Activated CD8-positive, alpha-beta memory T cell treated with anti-CD3 and anti-CD28 coated beads, Interleukin-2, amount 10 ng/mL, durations not matched to agents 7 days and 5 days (primary cell): ENCODE results near the gene LGALS13. TPM values are rescaled to one million over a fixed set of nuclear protein-coding genes. Genes with fewer than 3 reads are reported as not detected.

Source experiments
- ATAC-seq: fragments of 150-1000 bp; cut with Tn5 transposase; one replicate; pipeline ENCODE4 v1.10.0; 2021; ENCODE audit warnings: moderate library complexity
- CTCF ChIA-PET: fragments of 350-600 bp; sonication (Branson Sonifier 250); formaldehyde crosslinking; loops from one replicate; lab custom pipeline; 2021; ENCODE audit warnings: antibody characterized with exemption; lab: Charles Lee
- DNase-seq: peaks from one replicate; pipeline ENCODE4 v3.0.0-alpha.2; 2020
- H3K27ac Mint-ChIP-seq: one replicate; pipeline ENCODE4 v1.8.0; 2021; ENCODE audit warnings: mild to moderate bottlenecking, mixed read lengths
- H3K27me3 Mint-ChIP-seq: one replicate; pipeline ENCODE4 v1.8.0; 2021; ENCODE audit warnings: mixed read lengths
- H3K36me3 Mint-ChIP-seq: one replicate; pipeline ENCODE4 v1.8.0; 2021; ENCODE audit warnings: mild to moderate bottlenecking, mixed read lengths
- H3K4me1 Mint-ChIP-seq: one replicate; pipeline ENCODE4 v1.8.0; 2021; ENCODE audit warnings: mixed read lengths
- H3K4me3 Mint-ChIP-seq: one replicate; pipeline ENCODE4 v1.8.0; 2021; ENCODE audit warnings: mild to moderate bottlenecking, moderate library complexity, mixed read lengths
- H3K9me3 Mint-ChIP-seq: one replicate; pipeline ENCODE4 v1.8.0; 2022; ENCODE audit warnings: low read depth, mixed read lengths
- total RNA-seq, 2 experiments: library from RNA; stranded (reverse); gene quantifications; one replicate each; pipeline ENCODE4 v1.2.3, GENCODE V29; 2021

LGALS13 gene, protein sequence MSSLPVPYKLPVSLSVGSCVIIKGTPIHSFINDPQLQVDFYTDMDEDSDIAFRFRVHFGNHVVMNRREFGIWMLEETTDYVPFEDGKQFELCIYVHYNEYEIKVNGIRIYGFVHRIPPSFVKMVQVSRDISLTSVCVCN
- total RNA-seq: not detected

DNA sequence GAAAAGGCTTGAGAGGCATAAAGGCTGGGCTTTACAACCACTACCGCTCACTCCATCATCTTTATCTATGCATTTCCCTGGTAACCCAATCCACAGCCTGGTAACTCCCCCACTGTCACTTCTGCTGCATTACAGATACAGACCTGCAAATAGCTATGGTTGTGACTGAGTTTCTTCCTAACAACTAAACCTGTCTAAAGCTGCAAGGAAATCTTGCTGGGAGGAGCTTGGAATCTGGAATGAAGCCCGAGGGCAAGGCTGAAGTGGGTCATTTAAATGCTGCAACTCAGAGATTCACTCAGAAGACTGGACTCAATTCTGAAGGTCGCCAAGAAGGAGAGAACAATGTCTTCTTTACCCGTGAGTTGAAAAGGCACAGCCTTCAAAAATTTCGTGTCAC lies at the start of gene LGALS13:
LGALS13 (plus strand) TSS at position 301 of the 400 bp plus-strand sequence; CDS start at position 346, 45 bp downstream.
- peaks cover 1% of the 10 kb centered on the region for H3K36me3 Mint-ChIP-seq
- no peak for ATAC-seq
- H3K4me3 Mint-ChIP-seq: no peak within 1 kb of the TSS
- CTCF ChIA-PET: no interaction called here
- H3K27me3 Mint-ChIP-seq: peaks cover 26% of the 10 kb centered on the region
- no peak for DNase-seq
- H3K27ac Mint-ChIP-seq: no peak within 1 kb of the TSS
- no peaks in the 10 kb centered on the region for H3K4me1 Mint-ChIP-seq
- H3K9me3 Mint-ChIP-seq: no peaks in the 10 kb centered on the region

DNA sequence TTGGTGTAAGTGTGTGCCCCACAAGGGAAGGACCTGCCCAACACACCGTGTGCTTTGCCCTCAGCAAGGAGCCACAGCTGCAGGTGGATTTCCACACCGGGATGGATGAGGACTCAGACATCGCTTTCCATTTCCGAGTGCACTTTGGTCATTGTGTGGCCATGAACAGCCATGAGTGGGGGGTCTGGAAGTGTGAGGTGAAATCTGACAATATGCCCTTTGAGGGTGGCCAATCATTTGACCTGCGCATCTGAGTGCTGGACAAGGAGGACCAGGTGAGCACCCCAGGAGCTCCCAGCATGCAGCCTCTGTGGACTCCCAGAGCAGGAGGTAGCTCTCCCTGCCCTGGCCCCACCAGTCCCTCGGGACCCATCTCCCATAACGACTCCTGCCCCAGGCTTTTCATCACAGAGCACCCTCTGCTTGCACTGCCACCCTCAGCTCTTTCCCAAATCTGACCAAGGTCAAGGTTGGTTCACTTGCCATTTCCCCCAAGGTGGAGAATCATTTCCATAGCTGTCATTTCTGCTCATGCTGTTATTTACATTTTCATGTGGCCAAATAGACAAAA lies 49.2 kb upstream of the LGALS13 start:
- ATAC-seq: no peak
- Mint-ChIP-seq H3K27ac (no peak overlapping the region), H3K4me3 (no peak overlapping the region), H3K9me3 (no peaks in the 10 kb centered on the region), H3K36me3 (no peaks in the 10 kb centered on the region), H3K4me1 (peaks cover 27% of the 10 kb centered on the region), H3K27me3 (no peaks in the 10 kb centered on the region)
- CTCF ChIA-PET: interaction anchor here (0.6 to 5.7 kb wide), 6 partner anchors 10 to 294 kb away, joined by 3 to 79 read pairs (median 4); no protein-coding TSS in a partner anchor
- DNase-seq: no peak

DNA sequence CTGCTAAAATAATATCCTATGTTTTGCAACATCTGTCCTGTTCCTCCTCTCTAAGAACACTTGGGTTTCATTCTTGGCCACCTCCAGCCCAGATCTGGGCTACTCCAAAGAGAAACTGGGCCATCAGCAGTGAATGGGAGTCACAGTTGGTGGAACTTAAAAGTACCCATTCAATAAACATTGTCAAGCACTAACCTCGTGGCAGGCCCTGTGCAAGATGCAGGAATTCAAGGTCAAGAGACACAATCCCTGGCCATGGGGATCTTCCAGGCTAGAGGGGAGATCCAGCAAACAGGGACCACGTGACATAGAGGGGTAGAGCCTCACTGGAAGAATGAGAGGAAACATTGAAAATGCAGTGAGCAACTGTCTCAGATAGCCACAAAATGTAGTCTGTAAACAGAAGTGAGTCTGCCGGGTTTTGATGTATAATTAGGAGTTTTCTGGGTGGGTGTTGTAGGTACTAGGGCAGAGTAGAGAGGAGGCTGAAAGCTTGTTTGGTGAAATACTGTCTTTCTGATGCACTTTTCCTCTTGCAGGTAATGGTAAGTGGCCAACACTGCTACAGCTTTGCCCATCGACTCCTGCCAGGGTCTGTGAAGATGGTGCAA lies 47.5 kb upstream of the LGALS13 start:
- Mint-ChIP-seq H3K4me1 (peaks cover 41% of the 10 kb centered on the region), H3K9me3 (no peaks in the 10 kb centered on the region), H3K4me3 (no peak overlapping the region), H3K36me3 (no peaks in the 10 kb centered on the region), H3K27ac (no peak overlapping the region), H3K27me3 (no peaks in the 10 kb centered on the region)
- no peak for ATAC-seq
- CTCF ChIA-PET: interaction anchor here (5.7 kb wide), 1 partner anchor 119 kb away, joined by 79 read pairs; no protein-coding TSS in a partner anchor
- no peak for DNase-seq

DNA sequence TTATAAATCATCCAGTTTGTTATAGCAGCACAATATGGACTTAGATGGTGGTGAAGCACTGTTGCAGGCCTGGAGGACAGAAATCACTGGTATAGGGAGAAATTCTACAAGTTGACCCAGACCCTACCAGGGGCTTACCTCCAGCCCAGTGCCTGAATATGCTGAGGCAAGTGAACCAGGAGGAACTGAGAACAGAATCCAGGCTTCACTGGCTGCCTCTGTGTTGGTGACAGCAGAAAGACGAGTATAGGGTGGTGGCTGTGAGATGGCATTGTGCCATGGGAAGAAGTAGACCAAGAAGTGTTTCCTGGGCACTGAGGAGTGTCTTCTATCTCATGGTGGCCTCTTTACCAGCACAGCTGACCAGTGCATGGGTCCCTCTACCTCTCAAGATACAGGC lies 46.4 kb upstream of the LGALS13 start:
- Mint-ChIP-seq H3K4me3 (no peak overlapping the region), H3K36me3 (no peaks in the 10 kb centered on the region), H3K27ac (no peak overlapping the region), H3K4me1 (peaks cover 35% of the 10 kb centered on the region), H3K27me3 (no peaks in the 10 kb centered on the region), H3K9me3 (no peaks in the 10 kb centered on the region)
- CTCF ChIA-PET: interaction anchor here (5.7 kb wide), 1 partner anchor 118 kb away, joined by 79 read pairs; no protein-coding TSS in a partner anchor
- ATAC-seq: no peak
- no peak for DNase-seq

DNA sequence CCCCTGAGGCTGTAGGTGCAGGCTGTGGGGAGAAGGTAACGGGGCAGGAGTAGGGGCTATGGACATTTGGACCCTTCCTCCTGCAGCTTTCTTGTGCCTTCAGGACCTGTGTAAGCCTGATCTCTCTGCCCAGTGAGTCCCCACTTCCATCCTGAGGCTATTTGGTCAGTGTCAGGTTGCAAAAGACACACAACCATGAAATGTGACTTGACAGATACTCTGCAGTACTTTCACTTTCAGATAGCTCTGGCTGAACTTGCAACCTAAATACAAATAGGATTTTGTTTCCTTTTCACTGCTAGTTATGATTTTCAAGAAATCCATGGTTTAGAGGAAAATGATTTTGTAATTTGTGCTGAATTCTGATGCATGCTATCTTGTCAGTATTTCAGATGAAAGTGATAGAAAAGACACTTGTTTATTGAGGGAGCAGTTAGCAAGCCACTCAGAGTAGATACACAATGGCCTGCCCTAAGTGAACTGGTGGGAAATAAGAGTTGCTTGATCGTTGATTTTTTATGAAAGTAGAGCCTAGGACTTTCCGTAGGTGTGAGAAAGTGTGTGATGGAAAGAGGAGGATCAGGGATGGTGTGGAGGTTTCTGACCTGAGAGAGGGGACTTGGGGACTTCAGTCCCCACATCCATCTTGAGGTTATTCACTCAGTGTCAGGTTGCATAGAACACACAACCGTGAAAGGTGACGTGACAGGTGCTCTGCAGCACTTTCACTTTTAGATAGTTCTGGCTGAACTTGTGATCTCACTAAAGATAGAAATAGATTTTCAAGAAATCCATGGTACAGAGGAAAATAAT lies 44.3 kb upstream of the LGALS13 start:
- Mint-ChIP-seq H3K27ac (peak overlapping the region; percentile 68), H3K4me3 (peak overlapping the region; percentile 48), H3K9me3 (no peaks in the 10 kb centered on the region), H3K4me1 (peaks cover 26% of the 10 kb centered on the region), H3K36me3 (no peaks in the 10 kb centered on the region), H3K27me3 (peaks cover 3% of the 10 kb centered on the region)
- ATAC-seq (peak; percentile 66), DNase-seq (no peak)
- CTCF ChIA-PET: interaction anchor here (0.9 to 1.1 kb wide), 2 partner anchors 12 to 118 kb away, joined by 3 read pairs; no protein-coding TSS in a partner anchor

DNA sequence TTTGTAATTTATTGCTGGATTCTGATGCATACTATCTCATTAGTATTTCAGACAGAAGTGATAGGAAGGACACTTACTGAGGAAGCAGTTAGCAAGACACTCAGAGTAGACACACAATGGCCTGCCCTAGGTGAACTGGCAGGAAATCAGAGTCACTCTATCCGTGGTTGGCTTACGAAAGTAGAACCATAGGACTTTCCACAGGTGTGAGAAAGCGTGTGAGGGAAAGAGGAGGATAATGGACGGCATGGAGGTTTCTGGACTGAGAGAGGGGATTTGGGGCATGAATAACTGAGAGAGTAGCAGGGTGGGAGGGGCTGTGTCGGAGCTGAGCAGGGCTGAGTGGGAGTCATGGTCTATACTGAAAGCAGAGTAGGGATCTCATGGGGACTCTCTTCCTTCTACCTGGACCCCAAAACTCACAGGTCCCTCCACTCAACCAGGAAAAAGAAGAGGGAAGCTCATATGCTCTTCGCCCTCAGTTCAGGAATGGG lies 43.7 kb upstream of the LGALS13 start:
- Mint-ChIP-seq H3K27me3 (peaks cover 3% of the 10 kb centered on the region), H3K4me1 (peaks cover 23% of the 10 kb centered on the region), H3K4me3 (peak overlapping the region; percentile 48), H3K36me3 (no peaks in the 10 kb centered on the region), H3K9me3 (no peaks in the 10 kb centered on the region), H3K27ac (peak overlapping the region; percentile 68)
- CTCF ChIA-PET: interaction anchor here (0.9 kb wide), 1 partner anchor 117 kb away, joined by 3 read pairs; no protein-coding TSS in a partner anchor
- peak; percentile 48 for DNase-seq
- ATAC-seq: peak; percentile 77

DNA sequence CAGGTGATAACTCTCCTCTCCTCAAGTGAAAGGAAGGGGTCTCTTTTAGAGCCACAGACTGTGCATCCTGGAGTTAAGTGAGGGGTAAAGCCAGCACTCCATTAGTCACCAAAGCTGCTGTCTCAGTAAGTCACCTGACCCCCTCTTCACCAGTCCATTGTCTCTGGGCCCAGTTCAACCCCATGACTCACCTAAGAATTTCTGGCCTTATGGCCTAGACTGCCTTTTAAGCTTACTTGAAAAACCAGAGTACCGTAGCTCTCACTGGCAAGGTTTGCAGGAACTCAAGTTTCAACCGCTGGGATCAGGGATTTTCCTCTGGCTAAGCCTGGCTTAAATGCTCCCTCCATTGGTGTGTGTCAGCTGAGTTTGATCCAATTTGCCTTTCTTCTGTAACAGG lies 38.9 kb upstream of the LGALS13 start:
- H3K4me3 Mint-ChIP-seq: no peak overlapping the region
- ATAC-seq (no peak), DNase-seq (no peak)
- H3K27me3 Mint-ChIP-seq: peaks cover 6% of the 10 kb centered on the region
- peaks cover 14% of the 10 kb centered on the region for H3K4me1 Mint-ChIP-seq
- no peaks in the 10 kb centered on the region for H3K9me3 Mint-ChIP-seq
- CTCF ChIA-PET: interaction anchor here (0.6 to 2.6 kb wide), 2 partner anchors 10 to 567 kb away, joined by 3 to 8 read pairs; no protein-coding TSS in a partner anchor
- H3K36me3 Mint-ChIP-seq: no peaks in the 10 kb centered on the region
- no peak overlapping the region for H3K27ac Mint-ChIP-seq

DNA sequence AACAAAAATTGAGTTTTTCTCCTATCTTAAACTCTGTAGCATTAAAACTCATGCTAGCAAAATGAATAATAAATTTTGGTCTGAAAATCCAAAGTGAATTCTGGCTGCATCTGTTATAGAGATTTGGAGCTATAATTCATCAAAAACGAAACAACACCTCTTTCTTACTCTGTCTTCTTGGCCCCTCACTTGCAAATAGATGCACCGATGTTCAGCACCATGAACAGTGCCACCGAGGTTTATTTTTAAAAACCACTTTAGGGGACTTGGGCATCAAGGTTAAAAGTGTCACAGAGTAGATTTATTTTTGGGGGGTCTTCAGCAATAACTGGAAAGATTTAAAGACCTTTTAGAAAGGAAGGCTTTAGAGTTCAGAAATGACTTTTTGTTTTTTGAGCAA lies 36.3 kb upstream of the LGALS13 start:
- Mint-ChIP-seq H3K4me3 (no peak overlapping the region), H3K27me3 (peaks cover 20% of the 10 kb centered on the region), H3K36me3 (no peaks in the 10 kb centered on the region), H3K27ac (no peak overlapping the region), H3K9me3 (no peaks in the 10 kb centered on the region), H3K4me1 (peaks cover 7% of the 10 kb centered on the region)
- ATAC-seq (no peak), DNase-seq (no peak)
- CTCF ChIA-PET: no interaction called here

DNA sequence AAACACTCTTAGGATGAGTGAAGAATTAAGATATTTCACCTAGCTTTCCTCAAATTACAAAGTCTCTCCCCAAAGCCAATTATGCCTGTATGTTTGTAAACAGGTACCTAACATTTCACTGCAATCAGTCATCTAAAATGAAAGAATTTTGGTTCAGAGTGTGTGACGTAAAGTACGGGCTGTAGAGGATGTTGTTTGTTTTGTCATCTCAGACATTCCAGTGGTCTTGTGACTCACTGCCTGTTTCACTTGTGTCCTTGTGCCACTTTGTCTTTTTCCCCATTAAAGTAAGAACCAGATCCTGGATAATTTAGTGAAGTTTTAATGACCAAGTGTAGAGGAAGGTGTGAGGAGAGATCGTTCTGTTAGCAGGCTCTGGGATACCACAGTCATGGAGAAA lies 33.7 kb upstream of the LGALS13 start:
- Mint-ChIP-seq H3K27me3 (peaks cover 31% of the 10 kb centered on the region), H3K36me3 (no peaks in the 10 kb centered on the region), H3K4me1 (peaks cover 7% of the 10 kb centered on the region), H3K4me3 (no peak overlapping the region), H3K9me3 (no peaks in the 10 kb centered on the region), H3K27ac (no peak overlapping the region)
- ATAC-seq: no peak
- no peak for DNase-seq
- CTCF ChIA-PET: no interaction called here

DNA sequence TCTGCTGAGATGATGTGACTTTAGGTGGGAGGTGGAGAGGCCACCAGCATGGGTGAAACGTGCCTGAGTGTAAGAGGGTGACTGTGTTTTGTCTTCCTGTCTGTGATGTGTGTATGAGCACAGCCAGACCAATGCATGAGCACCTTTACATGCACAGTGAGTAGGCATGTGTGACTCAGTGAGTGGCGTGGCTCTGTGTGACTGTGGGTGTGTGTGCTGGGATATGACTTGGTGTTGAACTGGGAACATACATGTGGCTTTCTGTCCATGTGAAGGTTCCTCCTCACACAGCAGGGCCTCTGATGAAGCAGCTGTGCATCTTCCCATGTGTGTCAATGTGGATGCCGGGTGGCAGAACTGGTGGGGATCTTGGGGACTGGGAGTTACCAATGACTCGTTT lies 19.9 kb upstream of the LGALS13 start:
- H3K27me3 Mint-ChIP-seq: peaks cover 36% of the 10 kb centered on the region
- no peak overlapping the region for H3K4me3 Mint-ChIP-seq
- peaks cover 9% of the 10 kb centered on the region for H3K9me3 Mint-ChIP-seq
- DNase-seq: no peak
- CTCF ChIA-PET: no interaction called here
- no peak overlapping the region for H3K27ac Mint-ChIP-seq
- ATAC-seq: no peak
- H3K36me3 Mint-ChIP-seq: peaks cover 3% of the 10 kb centered on the region
- H3K4me1 Mint-ChIP-seq: peaks cover 2% of the 10 kb centered on the region

DNA sequence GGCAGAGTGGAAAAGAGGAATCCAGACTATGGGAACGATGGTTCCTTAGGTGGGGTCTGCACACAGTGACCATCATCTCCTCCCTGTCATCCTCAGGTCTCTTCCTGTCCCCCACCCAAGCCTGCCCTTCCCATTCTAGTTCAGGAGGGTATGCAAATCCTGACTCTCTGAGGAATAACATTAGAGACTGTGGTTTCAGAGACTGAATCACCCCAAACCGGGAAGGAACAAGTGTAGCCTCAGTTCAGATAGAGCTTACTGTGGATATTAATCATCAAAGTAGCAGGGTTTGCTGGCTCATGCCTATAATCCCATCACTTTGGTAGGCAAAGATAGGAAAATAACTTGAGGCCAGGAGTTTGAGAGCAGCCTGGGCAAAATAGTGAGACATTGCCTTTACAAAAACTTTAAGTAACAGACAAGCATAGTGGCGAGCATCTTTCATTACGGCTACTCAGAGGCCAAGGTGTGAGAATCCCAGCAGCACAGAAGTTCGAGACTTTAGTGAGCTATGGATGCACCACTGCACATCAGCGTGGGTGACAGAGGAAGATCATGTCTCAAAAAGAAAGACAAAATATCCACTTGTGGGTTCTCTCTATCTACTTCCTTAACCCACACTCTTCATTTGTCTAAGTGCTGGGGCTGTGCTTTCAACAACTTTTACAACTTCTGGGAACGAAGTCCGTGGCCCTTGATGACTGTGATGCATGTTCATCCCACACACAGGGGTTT lies 19.3 kb upstream of the LGALS13 start:
- H3K27ac Mint-ChIP-seq: no peak overlapping the region
- ATAC-seq (no peak), DNase-seq (no peak)
- H3K27me3 Mint-ChIP-seq: peaks cover 35% of the 10 kb centered on the region
- H3K4me3 Mint-ChIP-seq: no peak overlapping the region
- peaks cover 2% of the 10 kb centered on the region for H3K36me3 Mint-ChIP-seq
- CTCF ChIA-PET: no interaction called here
- peaks cover 9% of the 10 kb centered on the region for H3K9me3 Mint-ChIP-seq
- H3K4me1 Mint-ChIP-seq: peaks cover 2% of the 10 kb centered on the region

DNA sequence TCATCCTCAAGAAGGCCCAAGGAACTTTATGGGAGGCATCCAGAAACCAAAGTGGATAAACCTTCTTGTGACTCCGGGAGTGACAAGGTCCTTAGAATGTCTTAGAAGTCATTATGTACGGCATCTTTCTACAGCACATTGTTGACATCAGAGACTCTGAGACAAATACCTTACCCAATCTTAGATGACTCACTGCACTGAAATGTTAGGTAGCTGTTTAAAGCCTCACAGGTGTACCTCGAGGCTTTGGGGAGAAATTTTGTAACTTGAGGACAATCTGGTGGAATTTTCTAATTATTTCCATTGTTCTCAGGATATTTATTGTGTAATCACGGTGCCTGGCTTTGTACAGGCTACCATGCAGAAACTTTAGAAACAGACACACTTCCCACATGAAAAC lies 14.8 kb upstream of the LGALS13 start:
- H3K27ac Mint-ChIP-seq: no peak overlapping the region
- H3K4me3 Mint-ChIP-seq: no peak overlapping the region
- ATAC-seq: no peak
- H3K36me3 Mint-ChIP-seq: no peaks in the 10 kb centered on the region
- CTCF ChIA-PET: no interaction called here
- DNase-seq: no peak
- no peaks in the 10 kb centered on the region for H3K9me3 Mint-ChIP-seq
- H3K27me3 Mint-ChIP-seq: peaks cover 13% of the 10 kb centered on the region
- peaks cover 2% of the 10 kb centered on the region for H3K4me1 Mint-ChIP-seq
